ENCODE measurements around the gene CWF19L2. TPM values are rescaled to one million over a fixed set of nuclear protein-coding genes. Genes with fewer than 3 reads are reported as not detected.
A peak's percentile ranks its signal among the peaks of the same experiment; 100 is the strongest.
"Not testable (repeated sequence)": the region's sequence is repeated elsewhere in the genome, so short reads cannot be mapped to it uniquely, and the experiment has no call there.

CWF19L2 gene
- 6.1 and 10.5 TPM in 2 replicates for total RNA-seq

DNA sequence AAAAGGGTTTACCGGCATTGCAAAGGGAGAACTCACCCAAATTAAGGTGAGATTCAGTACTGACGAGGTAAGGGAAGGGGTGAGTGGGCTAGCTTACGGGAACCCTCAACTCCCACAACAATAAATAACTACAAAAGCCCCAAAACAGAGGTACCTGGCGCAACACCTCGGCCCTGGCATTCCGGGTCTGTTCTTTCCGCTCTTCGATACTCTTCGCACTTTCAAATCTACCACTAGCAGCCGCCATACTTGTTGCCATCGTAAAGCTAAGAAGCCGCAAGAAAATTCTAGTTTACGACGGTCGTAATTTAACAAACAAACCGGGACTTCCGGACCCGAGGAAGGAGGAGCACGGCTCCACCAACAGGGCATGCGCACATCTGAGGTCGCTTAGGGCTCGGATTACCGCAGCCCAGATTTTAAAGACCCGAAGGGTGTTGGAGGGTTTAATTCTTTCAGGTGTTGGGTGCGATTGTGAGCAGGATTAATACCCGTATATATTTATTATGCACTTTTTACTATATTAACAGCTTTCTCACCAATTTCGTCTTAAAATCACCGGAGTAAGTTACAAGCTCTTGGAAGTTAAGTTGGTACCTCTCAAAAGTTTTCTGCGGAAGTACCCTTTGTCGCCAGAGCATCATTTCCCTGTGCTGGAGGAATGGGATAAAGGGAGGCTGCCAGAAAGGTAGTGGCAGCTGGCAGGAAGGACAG is at the start of gene CWF19L2:
TSS of gene CWF19L2 (minus strand) at position 268 of the 714 bp plus-strand sequence. CDS start at position 259, 9 bp downstream.
- peak; percentile 94 to 95 for DNase-seq (ENCODE audit: low read depth in 2 of 2)

DNA sequence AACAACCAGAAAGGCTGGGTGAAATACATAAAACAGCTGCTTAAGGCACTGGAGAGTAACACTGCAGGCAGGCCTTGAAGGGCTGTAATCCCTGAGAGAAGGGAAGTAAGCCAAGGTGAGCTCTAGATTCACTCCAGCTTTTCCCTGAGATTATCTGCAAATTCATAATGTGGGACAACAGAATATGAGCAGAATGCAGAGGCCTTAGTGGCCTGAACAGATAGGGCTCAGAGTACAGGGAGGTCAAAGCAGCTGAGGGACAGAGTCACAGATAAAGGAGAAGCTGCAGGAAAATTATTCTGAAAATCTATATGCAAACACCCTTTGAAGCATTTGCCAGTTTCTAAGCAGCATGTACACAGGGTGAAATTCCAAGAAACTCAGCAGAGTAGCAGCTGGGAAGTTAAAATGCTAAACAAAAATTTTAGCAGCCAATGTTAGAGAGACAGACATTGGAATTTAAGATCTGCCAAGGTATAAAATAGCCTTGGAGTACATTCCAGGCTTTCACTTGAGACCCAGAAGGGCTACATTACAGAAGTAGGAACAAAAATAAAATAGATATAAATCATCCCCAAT is 48.1 kb upstream of the CWF19L2 start:
- DNase-seq (ENCODE audit: low read depth in 2 of 2), result no peak

DNA sequence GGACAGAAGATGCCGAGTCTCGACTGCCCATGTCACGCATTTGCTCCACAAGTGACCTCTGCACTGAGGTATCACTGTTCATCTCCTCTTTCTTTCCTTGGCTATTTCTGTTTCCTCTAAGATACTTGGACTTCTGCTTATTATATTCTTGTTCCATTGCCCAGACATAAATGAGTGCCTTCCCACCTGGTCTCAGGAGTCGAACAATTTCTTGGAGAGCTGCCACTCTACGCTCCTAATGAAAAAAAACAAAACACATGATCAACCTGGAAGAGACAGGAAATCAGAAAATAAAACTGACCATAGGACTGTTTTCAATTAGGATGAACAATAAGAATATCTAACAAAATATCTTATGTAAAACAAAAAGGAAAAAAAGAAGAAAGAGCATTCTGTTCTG is 47.4 kb upstream of the CWF19L2 start:
- no peak for DNase-seq (ENCODE audit: low read depth in 2 of 2)

DNA sequence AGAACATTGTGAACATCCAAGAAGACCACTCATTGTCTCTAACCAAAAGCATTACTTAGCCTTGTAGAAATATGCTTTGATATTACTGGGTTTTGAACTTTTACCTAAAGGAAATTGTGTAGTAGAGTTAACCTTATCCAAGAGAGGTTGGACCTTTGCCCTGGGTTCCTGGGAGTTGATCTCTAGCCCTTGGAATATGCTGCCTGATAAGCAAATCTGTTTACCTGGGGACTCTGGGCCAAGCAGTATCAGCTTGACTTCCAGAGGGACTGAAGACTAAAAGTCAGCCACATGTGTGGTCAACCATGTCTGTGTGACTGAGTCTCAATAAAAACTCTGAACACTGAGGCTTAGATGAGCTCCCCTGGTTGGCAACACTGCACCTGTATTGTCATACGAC is 44.1 kb upstream of the CWF19L2 start:
- DNase-seq (ENCODE audit: low read depth in 2 of 2), result no peak

DNA sequence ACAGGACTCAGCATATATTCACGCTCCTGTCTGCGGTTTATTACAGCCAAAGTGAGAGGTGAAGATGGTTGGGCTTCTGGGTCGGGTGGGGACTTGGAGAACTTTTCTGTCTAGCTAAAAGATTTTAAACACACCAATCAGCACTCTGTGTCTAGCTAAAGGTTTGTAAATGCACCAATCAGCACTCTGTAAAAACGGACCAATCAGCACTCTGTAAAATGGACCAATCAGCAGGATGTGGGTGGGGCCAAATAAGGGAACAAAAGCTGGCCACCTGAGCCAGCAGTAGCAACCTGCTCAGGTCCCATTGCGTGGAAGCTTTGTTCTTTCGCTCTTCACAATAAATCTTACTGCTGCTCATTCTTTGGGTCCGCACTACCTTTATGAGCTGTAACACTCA is 39.7 kb upstream of the CWF19L2 start:
- not testable (repeated sequence) for DNase-seq (ENCODE audit: low read depth in 2 of 2)

DNA sequence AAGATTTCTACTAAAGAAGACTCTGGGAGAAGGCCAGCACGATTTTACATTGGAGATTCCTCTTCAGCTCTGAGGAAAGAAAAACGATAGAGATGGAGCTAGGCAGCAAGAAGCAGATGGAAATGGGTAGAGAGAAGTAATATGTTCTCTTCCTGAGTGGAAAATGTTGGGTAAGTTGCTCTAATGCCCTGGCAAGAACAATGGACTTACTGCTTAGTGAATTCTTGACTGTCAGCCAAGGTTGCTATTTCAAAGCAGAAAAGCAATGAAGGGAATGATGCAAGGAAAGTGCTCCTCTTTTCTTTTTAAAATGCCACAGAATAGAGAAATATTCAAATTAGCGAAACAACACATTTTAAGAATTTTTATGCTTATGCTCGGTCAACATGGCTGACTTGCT is 38.4 kb upstream of the CWF19L2 start:
- DNase-seq (ENCODE audit: low read depth in 2 of 2), result peak; percentile 50 to 75

DNA sequence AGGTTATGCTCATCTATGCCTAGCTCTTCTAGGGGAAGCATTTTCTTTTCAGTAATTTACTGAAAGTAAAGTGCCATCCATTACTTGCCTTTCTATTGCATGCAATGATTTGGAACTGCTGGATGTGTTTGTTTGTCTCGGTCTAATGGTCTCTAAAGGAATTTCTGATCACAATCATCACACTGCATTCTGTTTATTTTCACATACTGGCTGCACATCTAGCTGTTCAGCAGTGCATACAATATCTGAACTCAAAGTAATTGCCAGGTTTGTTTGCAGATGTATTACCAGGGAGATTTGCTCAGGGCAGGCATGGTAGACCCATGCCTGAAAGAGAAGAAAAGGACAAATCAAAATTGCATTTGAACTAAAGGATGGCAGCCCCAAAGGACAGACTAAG is 36.4 kb upstream of the CWF19L2 start:
- DNase-seq (ENCODE audit: low read depth in 2 of 2), result no peak

DNA sequence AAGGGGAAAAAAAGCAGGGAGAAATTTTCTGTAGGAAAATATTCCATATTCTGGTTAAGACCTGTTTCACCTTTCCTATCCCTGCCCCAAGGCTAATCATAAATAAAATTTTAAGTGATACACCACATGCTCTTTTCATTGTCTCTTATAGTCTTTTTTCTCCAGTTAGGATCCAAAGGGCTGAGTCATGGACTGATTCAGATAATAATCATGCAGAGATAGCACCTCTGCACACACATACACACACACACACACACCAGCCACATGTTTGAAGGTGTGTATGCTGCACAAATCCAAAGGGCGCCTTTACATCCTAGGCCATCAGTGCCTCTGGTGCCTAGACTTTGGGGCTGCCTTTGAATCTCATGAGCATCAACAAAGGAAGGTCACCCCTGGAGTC is 35.5 kb upstream of the CWF19L2 start:
- peak in 1 of 2 donors; percentile 4 for DNase-seq (ENCODE audit: low read depth in 2 of 2)

DNA sequence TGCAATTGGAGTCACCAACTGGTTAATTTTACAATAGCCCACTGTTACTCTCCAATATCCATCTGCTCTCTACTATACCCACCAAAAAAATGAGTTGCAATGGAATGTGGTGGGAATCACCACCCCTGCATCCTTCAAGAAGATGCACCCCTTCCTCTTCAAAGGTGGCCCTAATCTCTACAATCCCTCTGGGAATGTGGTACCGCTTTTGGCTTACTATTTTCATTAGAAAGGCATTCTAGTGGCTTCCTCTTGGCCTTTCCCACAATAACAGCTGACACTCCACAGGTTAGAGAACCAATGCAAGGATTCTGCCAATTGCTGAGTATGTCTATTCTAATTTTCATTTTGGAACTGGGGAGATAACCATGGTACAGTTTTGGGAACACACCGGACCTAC is 33.2 kb upstream of the CWF19L2 start:
- DNase-seq (ENCODE audit: low read depth in 2 of 2), result no peak

DNA sequence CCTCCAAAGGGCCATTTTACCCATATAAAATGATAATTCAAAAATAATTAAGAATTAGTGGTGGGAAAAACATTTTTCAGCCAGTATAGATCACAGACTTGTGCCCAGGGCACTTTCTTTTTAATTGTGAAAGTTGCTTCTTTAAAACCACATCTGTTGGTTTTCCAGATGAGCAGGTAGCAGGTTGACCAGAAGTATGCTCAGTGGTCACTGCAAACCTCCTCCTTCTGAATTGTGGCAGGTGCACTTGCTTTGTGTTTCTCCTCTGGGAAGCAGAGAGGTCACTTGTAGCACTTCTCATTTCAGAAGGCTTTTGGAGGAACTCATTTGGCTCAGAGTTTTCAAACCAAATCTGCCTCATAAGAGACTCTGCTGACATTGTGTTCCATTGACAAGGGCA is 24.6 kb upstream of the CWF19L2 start:
- DNase-seq (ENCODE audit: low read depth in 2 of 2), result no peak

DNA sequence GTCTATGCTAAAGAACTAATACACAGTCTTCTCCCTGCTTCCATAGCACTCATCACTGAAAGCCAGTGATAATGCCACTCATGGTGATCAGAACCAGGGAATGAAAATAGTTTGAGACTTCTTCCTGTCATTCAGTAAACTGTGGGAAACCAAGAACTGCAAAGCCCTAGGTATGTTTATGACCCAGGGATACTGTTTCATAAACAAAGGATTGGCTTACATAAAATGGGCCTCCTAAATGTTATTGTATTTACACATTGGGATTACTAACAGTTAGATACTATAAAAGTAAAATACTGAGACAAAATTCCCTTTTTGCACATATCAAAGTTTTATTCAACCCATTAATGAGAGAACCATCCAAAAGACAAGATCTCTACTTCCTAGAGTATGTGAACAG is 21.3 kb upstream of the CWF19L2 start:
- DNase-seq (ENCODE audit: low read depth in 2 of 2), result no peak

DNA sequence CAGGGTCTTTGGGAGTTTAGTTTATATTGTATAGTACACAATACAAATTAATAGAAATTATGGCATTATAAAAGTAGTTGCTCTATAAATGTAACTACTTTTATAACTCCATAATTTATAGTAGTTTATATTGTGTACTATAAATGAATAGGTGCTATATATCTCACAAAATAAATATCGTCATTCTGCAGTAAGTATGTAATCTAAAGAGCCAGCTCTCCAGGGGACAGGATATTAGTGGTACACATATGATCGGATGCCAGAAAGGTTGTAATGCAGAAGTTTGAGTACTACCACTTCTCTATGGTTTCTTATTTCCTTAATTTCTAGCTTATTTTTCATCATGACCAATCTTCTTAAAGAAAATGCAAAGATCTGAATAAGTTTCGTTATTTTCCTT is 20.2 kb upstream of the CWF19L2 start:
- DNase-seq (ENCODE audit: low read depth in 2 of 2), result no peak

DNA sequence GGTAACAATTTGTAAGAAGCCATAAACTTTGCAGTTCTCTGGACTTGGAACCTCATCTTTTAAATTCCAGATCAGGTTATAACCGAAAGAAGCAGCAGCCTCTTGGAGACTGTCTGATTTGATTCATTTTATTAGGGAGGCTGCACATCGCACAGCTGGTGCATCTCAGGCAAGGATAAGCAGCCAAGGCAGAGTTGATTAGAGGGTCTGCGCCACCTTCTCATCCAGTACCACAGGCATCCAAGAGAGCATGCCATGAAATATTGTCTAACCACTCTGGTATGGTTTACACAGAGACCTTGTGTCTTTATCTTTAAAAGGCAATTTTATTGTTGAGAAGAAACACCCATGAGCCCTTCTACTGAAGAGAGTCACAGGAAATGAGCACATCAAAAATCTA is 16.2 kb upstream of the CWF19L2 start:
- no peak for DNase-seq (ENCODE audit: low read depth in 2 of 2)

DNA sequence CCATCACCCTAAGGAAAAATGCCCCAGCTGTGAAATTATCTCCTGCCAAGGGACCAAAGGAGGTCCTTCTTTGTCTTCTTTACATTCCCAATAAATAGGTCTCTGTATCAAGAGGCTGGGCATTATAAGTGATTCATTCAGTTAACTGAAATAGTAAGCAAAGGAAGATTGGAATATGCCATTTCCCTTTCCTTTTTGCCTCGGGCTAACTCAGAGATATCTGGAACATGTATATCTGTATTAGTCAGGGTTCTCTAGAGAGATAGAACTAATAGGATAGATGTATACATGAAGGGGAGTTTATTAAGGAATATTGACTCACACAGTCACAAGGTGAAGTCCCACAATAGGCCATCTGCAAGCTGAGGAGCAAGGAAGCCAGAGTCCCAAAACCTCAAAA is 15.3 kb upstream of the CWF19L2 start:
- no peak for DNase-seq (ENCODE audit: low read depth in 2 of 2)

DNA sequence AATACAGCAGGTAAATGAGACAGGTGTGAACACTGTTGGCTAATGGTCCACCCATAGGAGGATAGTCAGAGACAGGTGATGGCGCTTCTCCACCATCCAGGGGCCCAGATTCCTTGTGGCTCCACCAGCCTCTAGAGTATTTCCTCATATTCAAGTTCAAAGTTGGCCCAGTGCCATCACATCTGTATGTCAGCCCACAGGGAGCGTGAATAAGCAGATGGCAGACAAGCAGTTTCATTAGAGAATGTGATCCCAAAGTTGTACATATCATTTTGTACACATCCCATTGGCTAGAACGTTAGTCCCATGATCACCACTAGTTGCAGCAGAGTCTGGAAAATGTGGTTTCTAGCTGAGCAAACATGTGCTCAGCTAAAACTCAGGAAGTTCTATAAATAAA is 11.0 kb upstream of the CWF19L2 start:
- peak; percentile 29 to 31 for DNase-seq (ENCODE audit: low read depth in 2 of 2)

DNA sequence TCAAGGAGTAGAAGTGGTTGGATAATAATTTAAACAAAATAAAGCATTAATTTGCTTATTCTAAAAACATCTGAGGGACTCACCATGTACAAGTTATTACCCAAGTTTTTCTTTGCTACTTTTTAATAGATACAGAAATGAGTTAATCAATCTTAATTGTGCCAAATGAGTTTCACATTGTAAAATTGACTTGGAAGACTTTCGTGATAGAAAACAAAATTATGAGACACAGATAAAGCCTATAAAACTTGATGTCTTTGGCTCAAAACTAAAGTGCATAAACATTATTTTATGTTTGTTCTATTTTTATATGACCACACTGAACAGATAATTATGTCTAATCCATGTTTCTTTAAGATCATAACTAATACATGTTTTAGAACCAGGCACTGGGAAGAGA is 10.1 kb upstream of the CWF19L2 start:
- DNase-seq (ENCODE audit: low read depth in 2 of 2), result no peak

DNA sequence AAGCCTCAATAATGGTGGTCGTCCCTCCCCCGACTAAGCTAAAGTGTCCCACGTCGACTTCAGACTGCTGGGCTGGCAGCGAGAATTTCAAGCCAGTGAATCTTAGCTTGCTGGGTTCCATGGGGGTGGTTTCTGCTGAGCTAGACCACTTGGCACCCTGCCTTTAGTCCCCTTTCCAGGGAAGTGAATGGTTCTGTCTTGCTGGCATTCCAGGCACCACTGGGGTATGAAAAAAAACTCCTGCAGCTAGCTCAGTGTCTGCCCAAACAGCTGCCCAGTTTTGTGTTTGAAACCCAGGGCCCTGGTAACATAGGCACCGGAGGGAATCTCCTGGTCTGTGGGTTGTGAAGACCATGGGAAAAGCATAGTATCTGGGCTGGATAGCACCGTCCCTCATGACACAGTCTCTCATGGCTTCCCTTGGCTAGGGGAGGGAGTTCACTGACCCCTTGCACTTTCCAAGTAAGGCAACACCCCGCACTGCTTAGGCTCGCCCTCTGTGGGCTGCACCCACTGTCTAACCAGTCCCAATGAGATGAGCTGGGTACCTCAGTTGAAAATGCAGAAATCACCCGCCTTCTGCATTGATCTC is 8.7 kb upstream of the CWF19L2 start:
- not testable (repeated sequence) for DNase-seq (ENCODE audit: low read depth in 2 of 2)

DNA sequence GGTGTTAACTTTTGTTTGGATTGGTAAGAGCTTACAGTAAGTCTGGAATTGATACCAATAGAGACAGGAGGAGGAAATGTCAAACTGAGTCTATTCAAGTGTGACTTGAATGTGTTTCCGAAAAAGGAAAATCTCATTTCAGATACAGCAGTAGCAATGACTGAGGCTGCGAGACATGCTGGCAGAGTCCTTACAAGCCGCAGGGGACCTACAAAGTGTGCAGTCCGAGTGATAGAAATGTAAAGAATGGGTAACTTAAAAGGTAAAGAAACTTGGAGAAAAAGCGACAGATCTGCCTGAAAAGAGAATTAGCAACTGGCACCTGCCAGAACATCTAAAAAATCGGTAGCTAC is 444 bp downstream of the CWF19L2 start:
- peak; percentile 16 to 20 for DNase-seq (ENCODE audit: low read depth in 2 of 2)

DNA sequence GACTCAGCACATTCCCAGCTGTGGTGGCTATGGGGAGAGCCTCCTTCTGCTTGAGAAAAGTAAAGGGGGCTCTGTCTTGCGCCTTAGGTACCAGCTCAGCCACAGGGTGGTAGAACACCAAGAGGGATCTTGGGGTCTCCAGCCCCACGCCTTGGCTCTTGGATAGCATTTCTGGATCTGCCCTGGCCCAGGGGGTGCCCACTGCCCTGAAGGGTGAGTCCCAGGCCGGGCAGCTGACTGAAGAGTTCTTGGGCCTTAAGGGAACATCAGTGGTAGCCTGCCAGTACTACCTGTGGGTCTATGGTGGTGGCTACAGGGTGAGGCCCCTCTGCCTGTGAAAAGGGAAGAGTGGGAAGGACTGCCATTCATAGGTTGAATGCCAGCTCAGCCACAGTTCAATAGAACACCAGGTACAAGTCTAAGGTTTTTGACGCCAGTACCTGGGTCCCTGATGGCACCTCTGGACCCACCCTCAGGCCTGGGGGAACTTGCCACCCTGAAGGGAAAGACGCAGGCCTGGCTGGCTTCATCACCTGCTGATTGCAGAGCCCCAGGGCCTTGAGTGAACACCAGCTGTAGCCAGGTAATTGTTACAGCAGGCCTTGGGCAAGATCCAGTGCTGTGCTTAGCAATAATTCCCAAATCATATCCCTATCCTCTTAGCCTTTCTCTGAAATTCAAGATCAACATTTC is 3.9 kb downstream of the CWF19L2 start:
- DNase-seq (ENCODE audit: low read depth in 2 of 2), result no peak

DNA sequence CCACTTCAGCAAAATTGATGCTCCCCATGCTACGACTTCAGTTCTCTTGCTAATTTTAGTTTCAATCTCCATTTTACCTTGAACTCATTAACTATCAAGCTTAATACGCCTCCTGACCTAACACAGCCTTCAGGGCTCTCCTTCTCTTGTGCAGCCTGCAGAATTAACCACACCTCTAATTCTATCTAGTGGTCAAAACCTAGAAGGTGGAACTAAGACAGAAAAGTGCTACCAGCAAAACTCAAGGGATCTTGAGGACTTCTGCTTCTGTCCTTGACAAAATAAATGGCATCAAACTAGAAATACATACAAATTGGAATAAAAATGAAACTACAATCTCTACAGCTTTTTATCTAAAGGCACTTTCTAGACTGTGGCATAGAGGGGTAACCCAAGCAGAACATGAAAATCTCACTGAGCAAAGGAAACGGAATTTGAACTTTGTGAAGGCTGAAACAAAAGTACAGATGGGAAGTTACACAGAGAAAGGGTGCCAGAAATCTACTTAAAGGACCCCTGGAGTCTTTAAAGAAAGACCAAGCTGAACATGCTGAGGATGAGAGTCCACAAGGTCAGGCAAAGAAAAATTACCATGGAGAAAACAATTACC is 10.7 kb downstream of the CWF19L2 start:
- no peak for DNase-seq (ENCODE audit: low read depth in 2 of 2)

DNA sequence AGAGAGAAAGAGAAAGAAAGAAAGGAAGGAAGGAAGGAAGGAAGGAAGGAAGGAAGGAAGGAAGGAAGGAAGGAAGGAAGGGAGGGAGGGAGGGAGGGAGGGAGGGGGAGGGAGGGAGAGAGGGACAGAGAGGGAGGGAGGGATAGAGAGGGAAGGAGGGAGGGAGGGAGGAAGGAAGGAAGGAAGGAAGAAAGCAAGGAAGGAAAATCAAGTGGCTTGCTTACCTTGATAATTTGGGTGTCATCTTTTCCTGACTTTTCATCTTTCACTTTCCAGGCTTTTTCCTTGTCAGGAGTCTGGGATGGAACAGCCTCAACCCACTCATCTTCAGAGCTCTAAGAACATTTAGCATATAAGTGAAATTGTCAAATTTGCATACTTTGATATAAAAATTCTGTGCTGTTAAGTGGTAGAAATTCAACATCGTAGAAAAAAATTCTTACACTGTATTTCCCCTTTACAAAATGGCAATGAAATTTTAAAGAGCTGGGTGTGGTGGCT is 14.9 kb downstream of the CWF19L2 start:
- no peak for DNase-seq (ENCODE audit: low read depth in 2 of 2)

DNA sequence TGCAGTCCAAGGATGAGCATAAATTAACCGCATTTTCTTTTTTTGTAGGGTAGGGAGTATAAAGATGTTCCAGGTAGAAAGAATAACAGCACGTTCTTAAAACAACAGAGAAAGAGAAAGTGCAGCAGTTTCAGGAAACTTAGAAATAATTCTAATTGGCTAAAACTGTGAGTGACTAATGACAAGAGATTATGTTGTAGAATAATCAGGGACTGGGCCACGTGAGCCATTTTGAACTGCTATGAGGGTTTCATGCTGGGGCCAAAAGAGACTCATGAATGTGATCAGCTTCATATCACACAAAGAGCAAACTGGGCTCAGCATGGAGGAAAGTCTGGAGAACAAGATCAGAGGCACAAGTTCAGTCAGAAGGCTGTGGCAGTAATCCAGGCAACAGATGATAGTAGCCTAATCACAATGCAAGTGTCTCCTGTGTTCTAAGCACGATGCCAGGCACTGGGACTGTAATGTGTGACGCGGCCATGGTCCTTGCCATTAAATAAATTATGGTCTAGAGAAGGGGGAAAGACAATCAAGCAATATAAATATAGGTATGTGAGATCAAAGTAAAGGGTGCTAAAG is 17.9 kb downstream of the CWF19L2 start:
- no peak for DNase-seq (ENCODE audit: low read depth in 2 of 2)
